K562 (cell line): ENCODE results near the gene FAR2. TPM values are rescaled to one million over a fixed set of nuclear protein-coding genes. Genes with fewer than 3 reads are reported as not detected.
A peak's percentile ranks its signal among the peaks of the same experiment; 100 is the strongest.

ENCODE experiments used
- CBFA2T3 ChIP-seq: fragments of 450-650 bp; IDR thresholded peaks from 2 replicates; pipeline ENCODE4 v1.6.1; 2017
- CEBPG ChIP-seq, 3 experiments: fragments of 200-800 bp in 1 of 3; sonication (Bioruptor generic) in 1 of 3; sonication (generic) in 1 of 3; formaldehyde crosslinking in 1 of 3; IDR thresholded peaks in 2 of 3; conservative IDR thresholded peaks in 1 of 3; 2 replicates each; pipeline versions ENCODE4 v1.6.1 to v1.8.0; 2016 to 2022; ENCODE audit warnings: missing compliant biosample characterization in 2 of 3, missing genetic modification characterization in 2 of 3, mild to moderate bottlenecking in 1 of 3, missing genetic modification reagents in 1 of 3
- MBD1 ChIP-seq: fragments of 250-450 bp; sonication (Bioruptor Pico); IDR thresholded peaks from 2 replicates; pipeline ENCODE4 v1.8.0; 2022; ENCODE audit warnings: inconsistent platforms
- PURB ChIP-seq: sonication (generic); formaldehyde crosslinking; IDR thresholded peaks from 2 replicates; pipeline ENCODE4 v1.9.0; 2021; ENCODE audit warnings: low read depth, mild to moderate bottlenecking, missing genetic modification reagents
- ZBTB11 ChIP-seq, 3 experiments: fragments of 200-800 bp in 1 of 3; fragments of 250-450 bp in 1 of 3; fragments of 450-650 bp in 1 of 3; sonication (Bioruptor Pico) in 1 of 3; sonication (Bioruptor generic) in 1 of 3; formaldehyde crosslinking in 1 of 3; IDR thresholded peaks; 2 replicates each; pipeline versions ENCODE4 v1.6.1 to v1.8.0; 2016 to 2022; ENCODE audit warnings: mild to moderate bottlenecking in 2 of 3, missing genetic modification characterization in 2 of 3, missing compliant biosample characterization in 1 of 3, moderate library complexity in 1 of 3
- ZNF639 ChIP-seq, 2 experiments: fragments of 200-800 bp in 1 of 2; sonication (Bioruptor generic) in 1 of 2; sonication (generic) in 1 of 2; formaldehyde crosslinking in 1 of 2; IDR thresholded peaks in 1 of 2; conservative IDR thresholded peaks in 1 of 2; 2 replicates each; pipeline versions ENCODE4 v1.5.0 to v1.6.1; 2016 to 2020; ENCODE audit warnings: missing compliant biosample characterization in 1 of 2, missing genetic modification characterization in 1 of 2, missing genetic modification reagents in 1 of 2
- polyA plus RNA-seq, 8 experiments: library from polyadenylated mRNA; depleted of rRNA in 4 of 8; stranded (reverse) in 5 of 8; unstranded in 3 of 8; fragments of >200 nt; fragmentation: Nextera tagmentation in 2 of 8; fragmentation: Illumina TruSeq in 1 of 8; extraction: Ambion mirVana in 2 of 8; extraction: Trizol in 1 of 8; gene quantifications; 2 replicates each; pipeline versions ENCODE4 v1.2.1 to v1.2.3, GENCODE V29; 2011 to 2014; ENCODE audit warnings: inconsistent platforms in 1 of 8, missing spikeins in 1 of 8
- total RNA-seq, 7 experiments: library from RNA; depleted of rRNA in 6 of 7; stranded (reverse); fragments of >200 nt in 6 of 7; fragmentation: Illumina TruSeq in 2 of 7; extraction: Trizol in 2 of 7; gene quantifications; 2 replicates each; pipeline versions ENCODE4 v1.2.1 to v1.2.3, GENCODE V29; 2011 to 2021; ENCODE audit warnings: low replicate concordance in 1 of 7

FAR2 gene
- total and polyA plus RNA-seq, 9 of the 15 experiments (the other 6 are each of a cell fraction or from before 2014, with no cell fraction given): 5.0 to 13.4 (median 8.5) TPM

- TF ChIP-seq MBD1: no peak
- TF ChIP-seq ZBTB11 (CRISPR knock-in tag; IDR thresholded peaks at IDR 0.05): no peak
- no peak for TF ChIP-seq CBFA2T3
- no peak for TF ChIP-seq CEBPG (CRISPR knock-in tag; IDR thresholded peaks at IDR 0.05)
- peak in 1 of 2 experiments; percentile 27; a peak in 1 of 4 replicates for TF ChIP-seq CEBPG (tag; conservative IDR thresholded peaks at IDR 0.05 in 1 of 2, IDR thresholded peaks at IDR 0.05 in 1 of 2)
- no peak for TF ChIP-seq ZNF639 (CRISPR knock-in tag; conservative IDR thresholded peaks at IDR 0.05 in 1 of 2, IDR thresholded peaks at IDR 0.05 in 1 of 2)
- TF ChIP-seq PURB (CRISPR knock-in tag): no peak
Observed at GRCh38 chr12:29241821-29242591, 92.9 kb downstream of the FAR2 start (continued).
